Measurements from ENCODE around the gene PDZD4. TPM values are rescaled to one million over a fixed set of nuclear protein-coding genes. Genes with fewer than 3 reads are reported as not detected.

Gene PDZD4
- polyA plus RNA-seq, 1 donor (not counting 4 experiments of a cell fraction or from before 2014, with no cell fraction given), result 0.05 TPM

GRCh38 chrX:153878969-153879653 is 48.8 kb upstream of the PDZD4 start:
- H3K9ac ChIP-seq (ENCODE audit: control insufficient read depth, extremely low read depth, insufficient read depth, low read length), result no peak overlapping the region
- no peak for FAIRE-seq
- DNase-seq (ENCODE audit: low read depth, low spot score), result no peak
- dilution Hi-C loops (cut with MboI; ENCODE audit: extremely low pct_ligation_motif_present, low sequenced_read_pairs), result no loop called here
- H4K20me1 ChIP-seq (ENCODE audit: control insufficient read depth, extremely low read depth, insufficient read depth, low read length), result peaks cover 6% of the 10 kb centered on the region
- no peaks in the 10 kb centered on the region for H3K79me2 ChIP-seq (ENCODE audit: control insufficient read depth, insufficient read depth, low read length)
- H3K27me3 ChIP-seq (ENCODE audit: control insufficient read depth, extremely low read depth, insufficient read depth, low read length), result peaks cover 26% of the 10 kb centered on the region
- no peak overlapping the region for H2AFZ ChIP-seq (ENCODE audit: control insufficient read depth, low read length)
- TF ChIP-seq CTCF (optimal IDR thresholded peaks at IDR 0.05 in 1 of 3, IDR thresholded peaks at IDR 0.05 in 1 of 3, conservative IDR thresholded peaks at IDR 0.05 in 1 of 3; ENCODE audit: extremely low read depth in 1 of 3, insufficient read depth in 2 of 3, low read length in 3 of 3), result no peak
- no peak for TF ChIP-seq EZH2 (IDR thresholded peaks at IDR 0.05; ENCODE audit: low read length)
- H3K4me3 ChIP-seq (ENCODE audit: control insufficient read depth in 2 of 3, extremely low read depth in 1 of 3, insufficient read depth in 2 of 3, low read depth in 1 of 3, low read length in 3 of 3), result no peak overlapping the region
- H3K4me2 ChIP-seq (ENCODE audit: control insufficient read depth, extremely low read depth, insufficient read depth, low read depth, low read length), result no peak overlapping the region
- H3K36me3 ChIP-seq (ENCODE audit: control insufficient read depth in 2 of 2, extremely low read depth in 1 of 2, insufficient read depth in 2 of 2, low read length in 2 of 2), result peaks cover 0 to under 1% of the 10 kb centered on the region in 2 experiments
- no peaks in the 10 kb centered on the region for H3K9me1 ChIP-seq (ENCODE audit: control insufficient read depth, extremely low read depth, insufficient read depth, low read length)
- H3K9me3 ChIP-seq (ENCODE audit: control insufficient read depth, low read depth, low read length), result no peaks in the 10 kb centered on the region
- peaks cover 3% of the 10 kb centered on the region for H3K4me1 ChIP-seq (ENCODE audit: control insufficient read depth, extremely low read depth, insufficient read depth, low read length)
- H3K27ac ChIP-seq (ENCODE audit: control insufficient read depth, insufficient read depth, low read length), result no peak overlapping the region

- H3K79me2 ChIP-seq (ENCODE audit: control insufficient read depth, insufficient read depth, low read length), result no peaks in the 10 kb centered on the region
- no peak overlapping the region for H3K4me2 ChIP-seq (ENCODE audit: control insufficient read depth, extremely low read depth, insufficient read depth, low read depth, low read length)
- no peaks in the 10 kb centered on the region for H3K9me3 ChIP-seq (ENCODE audit: control insufficient read depth, low read depth, low read length)
- no peak overlapping the region for H3K27ac ChIP-seq (ENCODE audit: control insufficient read depth, insufficient read depth, low read length)
- no peak overlapping the region for H3K4me3 ChIP-seq (ENCODE audit: control insufficient read depth in 2 of 3, extremely low read depth in 1 of 3, insufficient read depth in 2 of 3, low read depth in 1 of 3, low read length in 3 of 3)
- TF ChIP-seq EZH2 (IDR thresholded peaks at IDR 0.05; ENCODE audit: low read length) (no peak), CTCF (optimal IDR thresholded peaks at IDR 0.05 in 1 of 3, IDR thresholded peaks at IDR 0.05 in 1 of 3, conservative IDR thresholded peaks at IDR 0.05 in 1 of 3; ENCODE audit: extremely low read depth in 1 of 3, insufficient read depth in 2 of 3, low read length in 3 of 3) (no peak)
- H2AFZ ChIP-seq (ENCODE audit: control insufficient read depth, low read length), result no peak overlapping the region
- peaks cover 3% of the 10 kb centered on the region for H3K4me1 ChIP-seq (ENCODE audit: control insufficient read depth, extremely low read depth, insufficient read depth, low read length)
- H3K27me3 ChIP-seq (ENCODE audit: control insufficient read depth, extremely low read depth, insufficient read depth, low read length), result peaks cover 26% of the 10 kb centered on the region
- H3K9me1 ChIP-seq (ENCODE audit: control insufficient read depth, extremely low read depth, insufficient read depth, low read length), result no peaks in the 10 kb centered on the region
- dilution Hi-C loops (cut with MboI; ENCODE audit: extremely low pct_ligation_motif_present, low sequenced_read_pairs), result no loop called here
- H3K9ac ChIP-seq (ENCODE audit: control insufficient read depth, extremely low read depth, insufficient read depth, low read length), result no peak overlapping the region
- H3K36me3 ChIP-seq (ENCODE audit: control insufficient read depth in 2 of 2, extremely low read depth in 1 of 2, insufficient read depth in 2 of 2, low read length in 2 of 2), result peaks cover 0 to 4% of the 10 kb centered on the region in 2 experiments
- FAIRE-seq (no peak), DNase-seq (ENCODE audit: low read depth, low spot score) (no peak)
- H4K20me1 ChIP-seq (ENCODE audit: control insufficient read depth, extremely low read depth, insufficient read depth, low read length), result peaks cover 6% of the 10 kb centered on the region
Observed at GRCh38 chrX:153878345-153878744, 48.0 kb upstream of the PDZD4 start.

All from keratinocyte (primary cell).